Measurements from ENCODE around the gene SPACA5. TPM values are rescaled to one million over a fixed set of nuclear protein-coding genes. Genes with fewer than 3 reads are reported as not detected.

The SPACA5 gene
- total and polyA plus RNA-seq, 2 of the 13 experiments (the other 11 are each of a cell fraction or from before 2014, with no cell fraction given) = not detected

GRCh38 chrX:48003758-48004457, 2.9 kb upstream of the SPACA5 start, which contains the start of gene ZNF182 (continued):
- TF ChIP-seq MXI1 (IDR thresholded peaks at IDR 0.05; ENCODE audit: borderline replicate concordance, low read depth, low read length) = peak; percentile 15; the same call in 1 of the 3 replicates
- TF ChIP-seq GABPA (IDR thresholded peaks at IDR 0.05; ENCODE audit: low read depth, low read length) = 0 out of 2 replicates have a peak, but pooled peaks have one; percentile 8
- peak; percentile 80 for TF ChIP-seq GABPA (CRISPR knock-in tag; IDR thresholded peaks at IDR 0.05; ENCODE audit: low read depth)
- TF ChIP-seq ZNF446 (CRISPR knock-in tag; IDR thresholded peaks at IDR 0.05) = no peak
- TF ChIP-seq ZFX (CRISPR knock-in tag; IDR thresholded peaks at IDR 0.05; ENCODE audit: low read depth) = peak; percentile 62
- TF ChIP-seq ZNF7 (CRISPR knock-in tag; IDR thresholded peaks at IDR 0.05) = peak; percentile 66; the same call in 1 of the 2 replicates
- TF ChIP-seq FOXC1 (CRISPR knock-in tag; IDR thresholded peaks at IDR 0.05; ENCODE audit: borderline replicate concordance) = peak; percentile 65; the same call in 1 of the 2 replicates
- TF ChIP-seq ZBTB38 (CRISPR knock-in tag; IDR thresholded peaks at IDR 0.05) = no peak
- 0 out of 2 replicates have a peak, but pooled peaks have one; percentile 61 for TF ChIP-seq ZHX2 (IDR thresholded peaks at IDR 0.05; ENCODE audit: low read depth)
- no peak for TF ChIP-seq ZHX2 (CRISPR knock-in tag; IDR thresholded peaks at IDR 0.05; ENCODE audit: borderline replicate concordance)
- 0 out of 2 replicates have a peak, but pooled peaks have one; percentile 3 for TF ChIP-seq IRF9 (CRISPR knock-in tag; IDR thresholded peaks at IDR 0.05; ENCODE audit: borderline replicate concordance)
- peak; percentile 28; the same call in 1 of the 2 replicates for TF ChIP-seq ZSCAN25 (CRISPR knock-in tag; IDR thresholded peaks at IDR 0.05)
- peak; percentile 41; the same call in 1 of the 2 replicates for TF ChIP-seq HDAC1 (CRISPR knock-in tag; IDR thresholded peaks at IDR 0.05)
- TF ChIP-seq ZNF549 (CRISPR knock-in tag; IDR thresholded peaks at IDR 0.05) = no peak
- no peak for TF ChIP-seq U2AF2 (IDR thresholded peaks at IDR 0.05; ENCODE audit: low read depth, low read length)
- no peak for TF ChIP-seq ZNF749 (CRISPR knock-in tag; IDR thresholded peaks at IDR 0.05; ENCODE audit: borderline replicate concordance)
- TF ChIP-seq PAXIP1 (CRISPR knock-in tag; conservative IDR thresholded peaks at IDR 0.05) = 0 out of 2 replicates have a peak, but pooled peaks have one; percentile 15
- TF ChIP-seq YEATS2 (CRISPR knock-in tag; IDR thresholded peaks at IDR 0.05; ENCODE audit: borderline replicate concordance) = peak; percentile 42; the same call in 1 of the 2 replicates
- 0 out of 4 replicates have a peak, but pooled peaks of 1 of the 2 experiments have one; percentile 20 for TF ChIP-seq KLF16 (CRISPR knock-in tag; IDR thresholded peaks at IDR 0.05)
